ENCODE data around the gene SLC39A8. TPM values are rescaled to one million over a fixed set of nuclear protein-coding genes. Genes with fewer than 3 reads are reported as not detected.

The SLC39A8 gene
- polyA plus RNA-seq, 1 donor: 8.0 TPM

GRCh38 chr4:102217775-102218355, 127.4 kb downstream of the SLC39A8 start:
- H3K9me3 ChIP-seq (ENCODE audit: control insufficient read depth, low read depth, low read length): no peaks in the 10 kb centered on the region
- no peak overlapping the region for H3K4me3 ChIP-seq (ENCODE audit: low read length)
- H3K36me3 ChIP-seq (ENCODE audit: control insufficient read depth, insufficient read depth, low read length): no peaks in the 10 kb centered on the region
- no peaks in the 10 kb centered on the region for H3K4me1 ChIP-seq (ENCODE audit: control insufficient read depth, insufficient read depth, low read length)
- no peak overlapping the region for H3K27ac ChIP-seq (ENCODE audit: low read length)
- no CpG with 5 or more reads among the region's 1 CpG for WGBS (ENCODE audit: insufficient coverage, low lambda C conversion rate)
- no peak for DNase-seq
- H3K27me3 ChIP-seq (ENCODE audit: control insufficient read depth, insufficient read depth, low read length): no peaks in the 10 kb centered on the region

DNA sequence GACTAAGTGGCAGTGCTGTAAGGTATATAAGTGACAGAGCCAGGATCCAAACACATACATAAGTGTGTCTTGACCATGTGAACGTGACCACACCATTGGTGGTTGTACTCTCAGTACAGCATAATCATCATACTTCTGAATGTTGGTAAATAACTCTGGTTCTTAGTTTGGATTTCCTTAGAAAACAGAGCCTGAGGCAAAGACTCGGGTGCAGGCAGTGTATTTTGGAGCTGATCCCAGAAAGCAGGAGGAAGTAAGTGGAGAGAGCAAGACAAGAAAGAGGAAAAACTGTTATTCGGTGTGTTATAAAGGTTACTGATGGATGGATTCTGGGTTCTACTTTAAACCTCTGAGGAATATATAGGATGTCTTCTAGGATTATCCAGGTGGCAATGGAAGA, 127.9 kb downstream of the SLC39A8 start:
- WGBS (ENCODE audit: insufficient coverage, low lambda C conversion rate): 80% methylated on average over 1 of the region's 3 CpGs

GRCh38 chr4:102216666-102217065, 128.6 kb downstream of the SLC39A8 start:
- no peaks in the 10 kb centered on the region for H3K9me3 ChIP-seq (ENCODE audit: control insufficient read depth, low read depth, low read length)
- no peak overlapping the region for H3K4me3 ChIP-seq (ENCODE audit: low read length)
- no peak for DNase-seq
- H3K36me3 ChIP-seq (ENCODE audit: control insufficient read depth, insufficient read depth, low read length): no peaks in the 10 kb centered on the region
- H3K27ac ChIP-seq (ENCODE audit: low read length): no peak overlapping the region
- no peaks in the 10 kb centered on the region for H3K4me1 ChIP-seq (ENCODE audit: control insufficient read depth, insufficient read depth, low read length)
- no peaks in the 10 kb centered on the region for H3K27me3 ChIP-seq (ENCODE audit: control insufficient read depth, insufficient read depth, low read length)
- WGBS (ENCODE audit: insufficient coverage, low lambda C conversion rate): no CpG with 5 or more reads among the region's 3 CpGs

More for the DNA sequence above, 127.9 kb downstream of the SLC39A8 start:
- Histone ChIP-seq H3K4me1 (ENCODE audit: control insufficient read depth, insufficient read depth, low read length) (no peaks in the 10 kb centered on the region), H3K9me3 (ENCODE audit: control insufficient read depth, low read depth, low read length) (no peaks in the 10 kb centered on the region), H3K4me3 (ENCODE audit: low read length) (no peak overlapping the region), H3K36me3 (ENCODE audit: control insufficient read depth, insufficient read depth, low read length) (no peaks in the 10 kb centered on the region), H3K27me3 (ENCODE audit: control insufficient read depth, insufficient read depth, low read length) (no peaks in the 10 kb centered on the region), H3K27ac (ENCODE audit: low read length) (no peak overlapping the region)
- DNase-seq: no peak

GRCh38 chr4:102213031-102213430, 132.3 kb downstream of the SLC39A8 start:
- no peak for DNase-seq
- Histone ChIP-seq H3K9me3 (ENCODE audit: control insufficient read depth, low read depth, low read length) (no peaks in the 10 kb centered on the region), H3K36me3 (ENCODE audit: control insufficient read depth, insufficient read depth, low read length) (no peaks in the 10 kb centered on the region), H3K4me1 (ENCODE audit: control insufficient read depth, insufficient read depth, low read length) (no peaks in the 10 kb centered on the region), H3K27me3 (ENCODE audit: control insufficient read depth, insufficient read depth, low read length) (no peaks in the 10 kb centered on the region), H3K4me3 (ENCODE audit: low read length) (no peak overlapping the region), H3K27ac (ENCODE audit: low read length) (no peak overlapping the region)

Other genes starting within 250 kb of the SLC39A8 start
- 26.3 TPM for gene NFKB1, start 155.9 kb upstream of the SLC39A8 start, polyA plus RNA-seq

All from large intestine (tissue), 3 donors.